ENCODE data around the gene CCNB1IP1.
"Not testable (repeated sequence)": the region's sequence is repeated elsewhere in the genome, so short reads cannot be mapped to it uniquely, and the experiment has no call there.

The CCNB1IP1 gene

GRCh38 chr14:20332788-20333493 is at the start of gene CCNB1IP1:
Gene CCNB1IP1 (minus strand): TSS chr14:20333279. CDS start chr14:20316523, 16,756 bp downstream.
- H3K4me1 Mint-ChIP-seq: peaks cover 48% of the 10 kb centered on the region
- no peaks in the 10 kb centered on the region for H3K9me3 Mint-ChIP-seq
- no peaks in the 10 kb centered on the region for H3K27me3 Mint-ChIP-seq
- peak within 1 kb of the TSS; percentile 100 for H3K4me3 Mint-ChIP-seq
- peak within 1 kb of the TSS; percentile 96 for H3K27ac Mint-ChIP-seq
- no peaks in the 10 kb centered on the region for H3K36me3 Mint-ChIP-seq

GRCh38 chr14:20382526-20382925 is 49.4 kb upstream of the CCNB1IP1 start:
- Mint-ChIP-seq H3K36me3 (peaks cover 12% of the 10 kb centered on the region), H3K4me1 (no peaks in the 10 kb centered on the region), H3K27ac (peak overlapping the region; percentile 68), H3K4me3 (no peak overlapping the region), H3K27me3 (no peaks in the 10 kb centered on the region), H3K9me3 (no peaks in the 10 kb centered on the region)

- H3K9me3 Mint-ChIP-seq: no peaks in the 10 kb centered on the region
- peaks cover 12% of the 10 kb centered on the region for H3K36me3 Mint-ChIP-seq
- H3K4me3 Mint-ChIP-seq: no peak overlapping the region
- H3K27ac Mint-ChIP-seq: no peak overlapping the region
- H3K4me1 Mint-ChIP-seq: no peaks in the 10 kb centered on the region
- H3K27me3 Mint-ChIP-seq: no peaks in the 10 kb centered on the region
These were observed 48.3 kb upstream of the CCNB1IP1 start for GRCh38 chr14:20381341-20381740.

- no peaks in the 10 kb centered on the region for H3K27me3 Mint-ChIP-seq
- no peaks in the 10 kb centered on the region for H3K9me3 Mint-ChIP-seq
- H3K36me3 Mint-ChIP-seq: peaks cover 12% of the 10 kb centered on the region
These were observed 47.6 kb upstream of the CCNB1IP1 start for GRCh38 chr14:20380681-20381080.

GRCh38 chr14:20379743-20380142 is 46.7 kb upstream of the CCNB1IP1 start:
- Mint-ChIP-seq H3K4me1 (no peaks in the 10 kb centered on the region), H3K4me3 (no peak overlapping the region), H3K9me3 (no peaks in the 10 kb centered on the region), H3K27ac (no peak overlapping the region), H3K27me3 (no peaks in the 10 kb centered on the region), H3K36me3 (peaks cover 12% of the 10 kb centered on the region)

More at GRCh38 chr14:20380681-20381080, 47.6 kb upstream of the CCNB1IP1 start:
- Mint-ChIP-seq H3K27ac (no peak overlapping the region), H3K4me1 (no peaks in the 10 kb centered on the region), H3K4me3 (no peak overlapping the region)

GRCh38 chr14:20377171-20377570 is 44.1 kb upstream of the CCNB1IP1 start:
- Mint-ChIP-seq H3K9me3 (no peaks in the 10 kb centered on the region), H3K36me3 (peaks cover 12% of the 10 kb centered on the region), H3K4me3 (no peak overlapping the region), H3K27ac (no peak overlapping the region), H3K27me3 (no peaks in the 10 kb centered on the region), H3K4me1 (no peaks in the 10 kb centered on the region)

GRCh38 chr14:20376071-20376588 is 43.1 kb upstream of the CCNB1IP1 start:
- Mint-ChIP-seq H3K27ac (no peak overlapping the region), H3K9me3 (no peaks in the 10 kb centered on the region), H3K36me3 (peaks cover 15% of the 10 kb centered on the region), H3K4me3 (no peak overlapping the region), H3K27me3 (no peaks in the 10 kb centered on the region), H3K4me1 (no peaks in the 10 kb centered on the region)

- Mint-ChIP-seq H3K36me3 (peaks cover 12% of the 10 kb centered on the region), H3K4me3 (no peak overlapping the region), H3K27me3 (no peaks in the 10 kb centered on the region), H3K9me3 (no peaks in the 10 kb centered on the region), H3K27ac (no peak overlapping the region), H3K4me1 (no peaks in the 10 kb centered on the region)
These were observed 42.4 kb upstream of the CCNB1IP1 start for GRCh38 chr14:20375471-20375870.

GRCh38 chr14:20372796-20373195 is 39.7 kb upstream of the CCNB1IP1 start:
- Mint-ChIP-seq H3K4me1 (peaks cover 3% of the 10 kb centered on the region), H3K4me3 (no peak overlapping the region), H3K36me3 (peaks cover 26% of the 10 kb centered on the region), H3K27me3 (no peaks in the 10 kb centered on the region), H3K9me3 (no peaks in the 10 kb centered on the region), H3K27ac (no peak overlapping the region)

- H3K27me3 Mint-ChIP-seq: no peaks in the 10 kb centered on the region
These were observed 32.8 kb upstream of the CCNB1IP1 start for GRCh38 chr14:20365928-20366327.

GRCh38 chr14:20358474-20358873 is 25.4 kb upstream of the CCNB1IP1 start:
- not testable (repeated sequence) for H3K4me3 Mint-ChIP-seq, H3K9me3 Mint-ChIP-seq, H3K27me3 Mint-ChIP-seq, H3K4me1 Mint-ChIP-seq
- peak overlapping the region; percentile 85 for H3K27ac Mint-ChIP-seq
- peaks cover 12% of the 10 kb centered on the region for H3K36me3 Mint-ChIP-seq

More at GRCh38 chr14:20365928-20366327, 32.8 kb upstream of the CCNB1IP1 start:
- H3K9me3 Mint-ChIP-seq: no peaks in the 10 kb centered on the region
- H3K36me3 Mint-ChIP-seq: peaks cover 18% of the 10 kb centered on the region
- no peak overlapping the region for H3K27ac Mint-ChIP-seq
- H3K4me3 Mint-ChIP-seq: no peak overlapping the region
- peaks cover 4% of the 10 kb centered on the region for H3K4me1 Mint-ChIP-seq

GRCh38 chr14:20356422-20356821 is 23.3 kb upstream of the CCNB1IP1 start:
- no peaks in the 10 kb centered on the region for H3K27me3 Mint-ChIP-seq
- H3K4me1 Mint-ChIP-seq: peaks cover 4% of the 10 kb centered on the region
- no peak overlapping the region for H3K4me3 Mint-ChIP-seq
- no peak overlapping the region for H3K27ac Mint-ChIP-seq
- peaks cover 12% of the 10 kb centered on the region for H3K36me3 Mint-ChIP-seq
- no peaks in the 10 kb centered on the region for H3K9me3 Mint-ChIP-seq

- no peaks in the 10 kb centered on the region for H3K9me3 Mint-ChIP-seq
- no peaks in the 10 kb centered on the region for H3K27me3 Mint-ChIP-seq
- H3K4me1 Mint-ChIP-seq: no peaks in the 10 kb centered on the region
- no peak overlapping the region for H3K4me3 Mint-ChIP-seq
- H3K36me3 Mint-ChIP-seq: peaks cover 6% of the 10 kb centered on the region
- H3K27ac Mint-ChIP-seq: no peak overlapping the region
These were observed 17.8 kb upstream of the CCNB1IP1 start for GRCh38 chr14:20350860-20351259.

- no peaks in the 10 kb centered on the region for H3K9me3 Mint-ChIP-seq
- H3K27ac Mint-ChIP-seq: no peak overlapping the region
- no peak overlapping the region for H3K4me3 Mint-ChIP-seq
- no peaks in the 10 kb centered on the region for H3K27me3 Mint-ChIP-seq
- H3K4me1 Mint-ChIP-seq: peaks cover 4% of the 10 kb centered on the region
- H3K36me3 Mint-ChIP-seq: peaks cover 7% of the 10 kb centered on the region
These were observed 17.2 kb upstream of the CCNB1IP1 start for GRCh38 chr14:20350282-20350681.

- Mint-ChIP-seq H3K27ac (no peak overlapping the region), H3K4me1 (peaks cover 10% of the 10 kb centered on the region), H3K27me3 (no peaks in the 10 kb centered on the region), H3K36me3 (peaks cover 5% of the 10 kb centered on the region), H3K9me3 (no peaks in the 10 kb centered on the region), H3K4me3 (no peak overlapping the region)
These were observed 14.7 kb upstream of the CCNB1IP1 start for GRCh38 chr14:20347747-20348146.

- peaks cover 5% of the 10 kb centered on the region for H3K36me3 Mint-ChIP-seq
- no peaks in the 10 kb centered on the region for H3K9me3 Mint-ChIP-seq
- no peak overlapping the region for H3K27ac Mint-ChIP-seq
- no peaks in the 10 kb centered on the region for H3K27me3 Mint-ChIP-seq
- H3K4me3 Mint-ChIP-seq: no peak overlapping the region
- peaks cover 10% of the 10 kb centered on the region for H3K4me1 Mint-ChIP-seq
These were observed 13.6 kb upstream of the CCNB1IP1 start for GRCh38 chr14:20346713-20347112.

Measured in activated naive CD4-positive, alpha-beta T cell treated with anti-CD3 and anti-CD28 coated beads, Interleukin-2, amount 50 U/mL, for 24 hours (primary cell).